Chondrocyte (in vitro differentiated cells): ENCODE data around the gene KANSL1L. TPM values are rescaled to one million over a fixed set of nuclear protein-coding genes. Genes with fewer than 3 reads are reported as not detected.

Experiments used
- DNase-seq: peaks from one replicate; pipeline ENCODE4 v3.0.0; 2021; ENCODE audit warnings: mixed read lengths, low spot score
- H3K27ac Mint-ChIP-seq: one replicate; pipeline ENCODE4 v1.8.0; 2021; ENCODE audit warnings: mild to moderate bottlenecking, moderate library complexity, mixed read lengths; ENCODE audit not compliant: unreplicated experiment
- H3K27me3 Mint-ChIP-seq: 2 replicates; pipeline ENCODE4 v1.8.0; 2021; ENCODE audit warnings: low read depth, mixed read lengths
- H3K36me3 Mint-ChIP-seq: 2 replicates; pipeline ENCODE4 v1.8.0; 2021; ENCODE audit warnings: low read depth, mixed read lengths
- H3K4me1 Mint-ChIP-seq: 2 replicates; pipeline ENCODE4 v1.8.0; 2021; ENCODE audit warnings: low read depth, mild to moderate bottlenecking, mixed read lengths
- H3K4me3 Mint-ChIP-seq: one replicate; pipeline ENCODE4 v1.8.0; 2021; ENCODE audit warnings: mild to moderate bottlenecking, moderate library complexity, mixed read lengths; ENCODE audit not compliant: unreplicated experiment
- H3K9me3 Mint-ChIP-seq: 2 replicates; pipeline ENCODE4 v1.8.0; 2021; ENCODE audit warnings: low read depth, mixed read lengths
- total RNA-seq: library from RNA; stranded (reverse); gene quantifications from 3 replicates; pipeline ENCODE4 v1.2.1, GENCODE V29; 2021
- TF ChIP-seq, protein P1 (sequence below): fragments of 200-600 bp; sonication (generic); IDR thresholded peaks from 2 replicates; pipeline ENCODE4 v1.5.0; 2021; ENCODE audit warnings: antibody characterized with exemption, mild to moderate bottlenecking, moderate library complexity

KANSL1L gene
- total RNA-seq, 1 donor from 2014 or later, result 12.2 TPM

DNA sequence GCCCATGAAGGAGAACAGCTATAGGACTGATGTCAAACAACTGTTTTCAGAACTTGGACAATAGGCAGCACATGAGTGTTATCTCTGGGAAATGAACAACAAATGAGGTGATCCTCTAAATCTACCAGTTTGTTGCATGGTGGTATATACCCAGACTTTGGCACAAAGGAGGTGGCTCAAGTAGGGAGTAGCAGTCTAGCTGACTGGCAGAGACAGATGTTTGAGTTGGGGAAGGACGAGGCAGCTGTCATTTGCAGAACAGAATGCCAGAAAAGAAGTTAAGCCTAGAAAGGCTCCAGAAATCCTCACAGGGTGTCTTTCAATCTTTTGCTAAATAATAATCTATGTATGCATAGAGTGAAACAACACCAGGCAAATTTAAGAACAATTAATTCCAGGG lies 121.4 kb downstream of the KANSL1L start:
- TF ChIP-seq, protein P1, sequence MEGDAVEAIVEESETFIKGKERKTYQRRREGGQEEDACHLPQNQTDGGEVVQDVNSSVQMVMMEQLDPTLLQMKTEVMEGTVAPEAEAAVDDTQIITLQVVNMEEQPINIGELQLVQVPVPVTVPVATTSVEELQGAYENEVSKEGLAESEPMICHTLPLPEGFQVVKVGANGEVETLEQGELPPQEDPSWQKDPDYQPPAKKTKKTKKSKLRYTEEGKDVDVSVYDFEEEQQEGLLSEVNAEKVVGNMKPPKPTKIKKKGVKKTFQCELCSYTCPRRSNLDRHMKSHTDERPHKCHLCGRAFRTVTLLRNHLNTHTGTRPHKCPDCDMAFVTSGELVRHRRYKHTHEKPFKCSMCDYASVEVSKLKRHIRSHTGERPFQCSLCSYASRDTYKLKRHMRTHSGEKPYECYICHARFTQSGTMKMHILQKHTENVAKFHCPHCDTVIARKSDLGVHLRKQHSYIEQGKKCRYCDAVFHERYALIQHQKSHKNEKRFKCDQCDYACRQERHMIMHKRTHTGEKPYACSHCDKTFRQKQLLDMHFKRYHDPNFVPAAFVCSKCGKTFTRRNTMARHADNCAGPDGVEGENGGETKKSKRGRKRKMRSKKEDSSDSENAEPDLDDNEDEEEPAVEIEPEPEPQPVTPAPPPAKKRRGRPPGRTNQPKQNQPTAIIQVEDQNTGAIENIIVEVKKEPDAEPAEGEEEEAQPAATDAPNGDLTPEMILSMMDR, result no peak
- H3K27ac Mint-ChIP-seq, result no peak overlapping the region

DNA sequence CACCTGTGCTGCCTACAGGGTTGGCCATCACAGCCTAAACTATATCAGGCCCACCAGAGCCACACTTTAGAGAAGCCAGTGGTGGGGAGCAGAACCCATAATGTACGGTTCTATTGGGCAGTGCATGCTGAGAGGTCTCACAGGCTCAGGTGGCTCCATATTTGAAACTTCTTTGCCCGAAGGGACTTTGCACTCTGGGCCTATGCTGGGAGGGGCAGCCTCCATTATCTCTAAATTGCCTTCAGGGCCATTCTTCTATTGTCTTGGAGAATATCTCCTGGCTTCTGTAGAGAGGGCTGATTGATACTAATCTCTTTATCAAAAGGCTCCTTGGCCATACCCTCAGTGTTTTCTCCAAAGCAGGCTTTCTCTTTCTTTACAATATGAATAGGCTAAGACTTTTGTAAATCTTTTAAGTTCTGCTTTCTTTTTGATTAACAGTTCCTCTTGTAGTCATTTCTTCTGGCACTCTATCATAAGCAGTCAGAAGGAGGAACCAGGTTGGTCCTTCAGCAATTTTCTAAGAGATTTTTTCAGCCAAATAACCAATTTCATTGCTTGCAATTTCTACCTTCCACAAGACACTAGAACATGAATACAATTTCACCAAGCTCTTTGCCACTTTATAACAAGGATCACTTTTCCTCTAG lies 124.2 kb downstream of the KANSL1L start:
- no peak overlapping the region for H3K27ac Mint-ChIP-seq
- no peak for DNase-seq
- TF ChIP-seq, protein P1, result no peak

More for the DNA sequence above, 121.4 kb downstream of the KANSL1L start:
- Mint-ChIP-seq H3K4me3 (no peak overlapping the region), H3K4me1 (no peaks in the 10 kb centered on the region), H3K27me3 (no peaks in the 10 kb centered on the region), H3K9me3 (peaks cover 13% of the 10 kb centered on the region), H3K36me3 (peaks cover 11% of the 10 kb centered on the region)
- no peak for DNase-seq

DNA sequence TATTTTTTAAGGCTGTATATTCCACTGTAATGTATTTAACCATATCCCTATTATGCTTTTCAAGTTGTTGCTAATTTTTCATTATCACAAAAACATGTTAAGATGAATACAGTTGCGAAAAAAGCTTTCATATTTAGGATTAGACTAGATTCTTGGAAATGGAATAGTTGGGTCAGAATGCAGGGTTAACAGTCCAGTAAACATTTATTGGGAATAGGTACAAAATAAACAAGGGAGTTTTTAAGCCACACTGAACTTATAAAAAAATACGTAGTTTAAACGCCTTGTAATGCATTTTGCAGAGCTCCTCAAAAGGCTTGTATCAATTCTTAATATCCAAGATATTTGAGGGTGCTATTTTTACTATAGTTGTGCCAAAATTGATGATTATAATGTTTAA lies 133.1 kb downstream of the KANSL1L start:
- no peaks in the 10 kb centered on the region for H3K9me3 Mint-ChIP-seq
- TF ChIP-seq, protein P1, result no peak
- no peak for DNase-seq
- H3K27ac Mint-ChIP-seq, result no peak overlapping the region
- H3K36me3 Mint-ChIP-seq, result no peaks in the 10 kb centered on the region
- no peaks in the 10 kb centered on the region for H3K27me3 Mint-ChIP-seq
- H3K4me3 Mint-ChIP-seq, result no peak overlapping the region
- no peaks in the 10 kb centered on the region for H3K4me1 Mint-ChIP-seq

More for the DNA sequence above, 124.2 kb downstream of the KANSL1L start:
- Mint-ChIP-seq H3K36me3 (peaks cover 5% of the 10 kb centered on the region), H3K9me3 (peaks cover 8% of the 10 kb centered on the region), H3K27me3 (no peaks in the 10 kb centered on the region), H3K4me3 (no peak overlapping the region), H3K4me1 (no peaks in the 10 kb centered on the region)

- TF ChIP-seq, protein P1, result no peak
These were observed 135.5 kb downstream of the KANSL1L start for GRCh38 chr2:210035679-210036078.

GRCh38 chr2:210034087-210034683 lies 137.0 kb downstream of the KANSL1L start:
- Mint-ChIP-seq H3K27me3 (no peaks in the 10 kb centered on the region), H3K36me3 (no peaks in the 10 kb centered on the region), H3K27ac (no peak overlapping the region), H3K4me3 (no peak overlapping the region), H3K4me1 (no peaks in the 10 kb centered on the region), H3K9me3 (no peaks in the 10 kb centered on the region)
- no peak for DNase-seq
- TF ChIP-seq, protein P1, result no peak

More at GRCh38 chr2:210035679-210036078, 135.5 kb downstream of the KANSL1L start:
- no peaks in the 10 kb centered on the region for H3K27me3 Mint-ChIP-seq
- H3K27ac Mint-ChIP-seq, result no peak overlapping the region
- no peaks in the 10 kb centered on the region for H3K9me3 Mint-ChIP-seq
- no peaks in the 10 kb centered on the region for H3K36me3 Mint-ChIP-seq
- H3K4me1 Mint-ChIP-seq, result no peaks in the 10 kb centered on the region
- H3K4me3 Mint-ChIP-seq, result no peak overlapping the region
- no peak for DNase-seq
